Fibroblast of villous mesenchyme (primary cell): Measurements from ENCODE around the gene LRPAP1. TPM values are rescaled to one million over a fixed set of nuclear protein-coding genes. Genes with fewer than 3 reads are reported as not detected.

ENCODE experiments used
- DNase-seq: peaks from one replicate; pipeline ENCODE4 v3.0.0-alpha.2; 2010; ENCODE audit warnings: low read depth
- H3K4me3 ChIP-seq: 2 replicates; pipeline ENCODE4 v1.5.1; 2011; ENCODE audit warnings: low read depth, mild to moderate bottlenecking, low read length
- CTCF ChIP-seq: IDR thresholded peaks from 2 replicates; pipeline ENCODE4 v1.5.1; 2012; ENCODE audit warnings: low read depth, mild to moderate bottlenecking, low read length; ENCODE audit not compliant: insufficient read depth
- total RNA-seq: library from RNA; depleted of rRNA; stranded (reverse); fragments of >200 nt; gene quantifications from 2 replicates; pipeline ENCODE4 v1.2.3, GENCODE V29; 2012

The LRPAP1 gene
- total RNA-seq, 1 donor: 21.2 TPM

- TF ChIP-seq CTCF: no peak
- DNase-seq: no peak
- no peak overlapping the region for H3K4me3 ChIP-seq
These were observed 8.5 kb downstream of the LRPAP1 start for GRCh38 chr4:3523628-3524221.

- H3K4me3 ChIP-seq: no peak overlapping the region
- TF ChIP-seq CTCF: no peak
- DNase-seq: no peak
These were observed 9.0 kb downstream of the LRPAP1 start for GRCh38 chr4:3523146-3523627.

GRCh38 chr4:3522651-3523050 lies 9.6 kb downstream of the LRPAP1 start:
- H3K4me3 ChIP-seq: no peak overlapping the region
- no peak for DNase-seq
- TF ChIP-seq CTCF: no peak

- DNase-seq: no peak
- TF ChIP-seq CTCF: no peak
- no peak overlapping the region for H3K4me3 ChIP-seq
These were observed 9.9 kb downstream of the LRPAP1 start for GRCh38 chr4:3522326-3522640.

DNA sequence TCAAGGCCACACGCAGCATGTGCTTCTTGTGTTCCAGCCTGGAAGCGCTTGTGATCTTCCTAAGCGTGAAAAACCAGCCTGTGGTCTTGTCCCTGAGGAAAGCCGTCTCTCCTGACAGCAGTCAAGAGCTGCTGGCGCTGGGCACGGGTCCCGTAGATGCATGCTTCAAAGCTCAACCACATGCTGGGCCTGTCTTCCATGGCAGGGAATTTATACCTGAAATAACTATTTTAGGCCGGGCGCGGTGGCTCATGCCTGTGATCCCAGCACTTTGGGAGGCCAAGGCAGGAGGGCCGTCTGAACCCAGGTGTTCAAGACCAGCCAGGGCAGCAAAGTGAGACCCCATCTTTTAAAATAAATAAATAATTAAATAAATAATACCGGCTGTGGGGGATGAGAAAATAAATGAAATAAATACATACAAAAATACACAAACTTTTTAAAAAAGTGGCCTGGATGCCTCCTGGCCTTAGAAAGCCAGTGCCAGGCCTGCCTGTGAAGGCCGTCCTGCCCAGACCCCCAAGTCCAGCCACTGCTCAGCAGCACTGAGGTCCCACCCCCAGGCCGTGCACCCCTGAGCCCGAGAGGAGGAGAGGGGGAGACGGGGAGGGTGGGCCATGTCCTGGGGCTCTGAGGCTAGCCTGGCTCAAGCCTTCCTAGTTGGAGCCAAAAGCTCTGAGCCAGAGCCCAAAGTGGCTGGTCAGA lies 10.4 kb downstream of the LRPAP1 start:
- TF ChIP-seq CTCF: no peak
- H3K4me3 ChIP-seq: no peak overlapping the region
- DNase-seq: no peak

GRCh38 chr4:3520796-3521600 lies 11.2 kb downstream of the LRPAP1 start:
- DNase-seq: no peak
- H3K4me3 ChIP-seq: no peak overlapping the region
- TF ChIP-seq CTCF: no peak
